Suprapubic skin (tissue), 3 donors: ENCODE measurements around the gene MOB3B.
"Not testable (repeated sequence)": the region's sequence is repeated elsewhere in the genome, so short reads cannot be mapped to it uniquely, and the experiment has no call there.

ENCODE experiments used
- POLR2A ChIP-seq, 2 donors: fragments of 450-650 bp; IDR thresholded peaks; one replicate each; pipeline ENCODE4 v1.6.1; 2017; ENCODE audit warnings: antibody characterized with exemption in 2 of 2, mild to moderate bottlenecking in 2 of 2, moderate library complexity in 2 of 2
- TF ChIP-seq, protein P1 (sequence below), 2 donors: fragments of 200-600 bp in 1 of 2; fragments of 450-650 bp in 1 of 2; sonication (generic) in 1 of 2; IDR thresholded peaks; one replicate each; pipeline ENCODE4 v1.5.1; 2016 to 2019; ENCODE audit warnings: antibody characterized with exemption in 2 of 2, mild to moderate bottlenecking in 1 of 2, moderate library complexity in 1 of 2

DNA sequence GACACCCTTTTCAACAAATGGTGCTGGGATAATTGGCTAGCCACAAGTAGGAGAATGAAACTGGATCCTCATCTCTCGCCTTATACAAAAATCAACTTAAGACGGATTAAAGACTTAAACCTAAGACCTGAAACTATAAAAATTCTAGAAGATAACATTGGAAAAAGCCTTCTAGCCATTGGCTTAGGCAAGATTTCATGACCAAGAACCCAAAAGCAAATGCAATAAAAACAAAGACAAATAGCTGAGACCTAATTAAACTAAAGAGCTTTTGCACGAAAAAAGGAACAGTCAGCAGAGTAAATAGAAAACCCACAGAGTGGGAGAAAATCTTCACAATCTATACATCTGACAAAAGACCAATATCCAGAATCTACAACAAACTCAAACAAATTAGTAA lies 110.1 kb downstream of the MOB3B start:
- TF ChIP-seq, protein P1, sequence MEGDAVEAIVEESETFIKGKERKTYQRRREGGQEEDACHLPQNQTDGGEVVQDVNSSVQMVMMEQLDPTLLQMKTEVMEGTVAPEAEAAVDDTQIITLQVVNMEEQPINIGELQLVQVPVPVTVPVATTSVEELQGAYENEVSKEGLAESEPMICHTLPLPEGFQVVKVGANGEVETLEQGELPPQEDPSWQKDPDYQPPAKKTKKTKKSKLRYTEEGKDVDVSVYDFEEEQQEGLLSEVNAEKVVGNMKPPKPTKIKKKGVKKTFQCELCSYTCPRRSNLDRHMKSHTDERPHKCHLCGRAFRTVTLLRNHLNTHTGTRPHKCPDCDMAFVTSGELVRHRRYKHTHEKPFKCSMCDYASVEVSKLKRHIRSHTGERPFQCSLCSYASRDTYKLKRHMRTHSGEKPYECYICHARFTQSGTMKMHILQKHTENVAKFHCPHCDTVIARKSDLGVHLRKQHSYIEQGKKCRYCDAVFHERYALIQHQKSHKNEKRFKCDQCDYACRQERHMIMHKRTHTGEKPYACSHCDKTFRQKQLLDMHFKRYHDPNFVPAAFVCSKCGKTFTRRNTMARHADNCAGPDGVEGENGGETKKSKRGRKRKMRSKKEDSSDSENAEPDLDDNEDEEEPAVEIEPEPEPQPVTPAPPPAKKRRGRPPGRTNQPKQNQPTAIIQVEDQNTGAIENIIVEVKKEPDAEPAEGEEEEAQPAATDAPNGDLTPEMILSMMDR (IDR thresholded peaks at IDR 0.05), result not testable (repeated sequence)
- not testable (repeated sequence) for TF ChIP-seq POLR2A (IDR thresholded peaks at IDR 0.05)
